ENCODE data around the gene ACSL6.

The ACSL6 gene

GRCh38 chr5:131986161-131986912 is 25.1 kb downstream of the ACSL6 start:
- no peak for TF ChIP-seq CTCF (conservative IDR thresholded peaks at IDR 0.05)
- TF ChIP-seq ZFX (IDR thresholded peaks at IDR 0.05): no peak
- H3K27ac ChIP-seq: no peak overlapping the region

GRCh38 chr5:131984956-131985665 is 26.3 kb downstream of the ACSL6 start:
- TF ChIP-seq CTCF (conservative IDR thresholded peaks at IDR 0.05): no peak
- TF ChIP-seq ZFX (IDR thresholded peaks at IDR 0.05): no peak
- H3K27ac ChIP-seq: no peak overlapping the region

GRCh38 chr5:131983244-131983771 is 28.1 kb downstream of the ACSL6 start:
- no peak for TF ChIP-seq ZFX (IDR thresholded peaks at IDR 0.05)
- TF ChIP-seq CTCF (conservative IDR thresholded peaks at IDR 0.05): no peak
- no peak overlapping the region for H3K27ac ChIP-seq

GRCh38 chr5:131981516-131981915 is 29.9 kb downstream of the ACSL6 start:
- H3K27ac ChIP-seq: no peak overlapping the region
- no peak for TF ChIP-seq ZFX (IDR thresholded peaks at IDR 0.05)
- TF ChIP-seq CTCF (conservative IDR thresholded peaks at IDR 0.05): no peak

GRCh38 chr5:131980696-131981095 is 30.8 kb downstream of the ACSL6 start:
- TF ChIP-seq CTCF (conservative IDR thresholded peaks at IDR 0.05): no peak
- no peak overlapping the region for H3K27ac ChIP-seq

GRCh38 chr5:131979816-131980215 is 31.6 kb downstream of the ACSL6 start:
- no peak overlapping the region for H3K27ac ChIP-seq
- TF ChIP-seq CTCF (conservative IDR thresholded peaks at IDR 0.05) (no peak), ZFX (IDR thresholded peaks at IDR 0.05) (no peak)

GRCh38 chr5:131977212-131977604 is 34.2 kb downstream of the ACSL6 start:
- TF ChIP-seq ZFX (IDR thresholded peaks at IDR 0.05) (no peak), CTCF (conservative IDR thresholded peaks at IDR 0.05) (no peak)
- H3K27ac ChIP-seq: no peak overlapping the region
